ENCODE measurements around the gene TRIM56.
"Not testable (repeated sequence)": the region's sequence is repeated elsewhere in the genome, so short reads cannot be mapped to it uniquely, and the experiment has no call there.

Gene TRIM56

GRCh38 chr7:101092266-101092905 is 7.1 kb downstream of the TRIM56 start:
- DNase-seq = not testable (repeated sequence)

GRCh38 chr7:101093906-101094305 is 8.6 kb downstream of the TRIM56 start:
- no peak for DNase-seq

DNA sequence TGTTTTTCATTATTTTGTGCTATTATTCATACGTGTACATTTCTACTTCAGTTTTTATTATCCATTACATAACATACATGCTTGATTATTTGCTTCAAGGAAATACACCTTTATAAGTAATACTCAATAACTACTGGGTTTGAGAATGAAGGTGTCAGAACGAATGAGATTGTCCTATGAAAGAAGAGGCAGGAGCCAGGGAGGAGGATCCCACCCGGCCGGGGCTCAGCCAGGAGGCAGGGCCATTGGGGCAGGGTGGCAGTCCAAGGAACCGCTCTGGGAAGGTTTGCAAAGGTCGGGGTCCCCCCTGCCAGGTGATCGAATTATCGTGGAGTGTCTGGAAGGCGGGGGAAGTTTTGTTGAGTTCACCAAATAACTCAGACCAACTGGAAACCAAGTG is 9.1 kb downstream of the TRIM56 start:
- no peak for DNase-seq

DNA sequence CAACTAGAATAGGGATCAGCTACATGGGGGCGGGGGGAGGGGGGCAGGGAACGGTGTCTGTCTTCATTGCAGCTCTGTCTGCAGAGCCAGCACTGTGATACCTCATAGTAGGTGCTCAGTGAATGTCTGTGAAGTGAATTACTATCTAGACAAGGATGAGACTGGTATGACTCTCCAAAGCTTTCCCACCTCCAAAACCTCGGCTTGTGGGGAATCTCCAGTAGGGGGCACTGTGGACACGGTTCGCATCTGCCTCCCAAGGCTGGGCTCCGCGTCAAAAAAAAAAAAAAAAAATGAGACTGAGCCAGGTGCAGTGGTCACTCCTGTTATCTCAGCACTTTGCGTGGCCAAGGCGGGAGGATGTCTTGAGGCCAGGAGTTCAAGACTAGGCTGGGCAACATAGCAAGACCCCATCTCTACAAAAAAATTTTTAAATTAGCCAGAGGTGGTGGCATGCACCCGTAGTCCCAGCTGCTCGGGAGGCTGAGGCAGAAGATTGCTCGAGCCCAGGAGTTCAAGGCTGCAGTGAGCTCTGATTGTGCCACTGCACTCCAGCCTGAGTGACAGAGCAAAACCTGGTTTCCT is 9.6 kb downstream of the TRIM56 start:
- DNase-seq = peak; percentile 51

DNA sequence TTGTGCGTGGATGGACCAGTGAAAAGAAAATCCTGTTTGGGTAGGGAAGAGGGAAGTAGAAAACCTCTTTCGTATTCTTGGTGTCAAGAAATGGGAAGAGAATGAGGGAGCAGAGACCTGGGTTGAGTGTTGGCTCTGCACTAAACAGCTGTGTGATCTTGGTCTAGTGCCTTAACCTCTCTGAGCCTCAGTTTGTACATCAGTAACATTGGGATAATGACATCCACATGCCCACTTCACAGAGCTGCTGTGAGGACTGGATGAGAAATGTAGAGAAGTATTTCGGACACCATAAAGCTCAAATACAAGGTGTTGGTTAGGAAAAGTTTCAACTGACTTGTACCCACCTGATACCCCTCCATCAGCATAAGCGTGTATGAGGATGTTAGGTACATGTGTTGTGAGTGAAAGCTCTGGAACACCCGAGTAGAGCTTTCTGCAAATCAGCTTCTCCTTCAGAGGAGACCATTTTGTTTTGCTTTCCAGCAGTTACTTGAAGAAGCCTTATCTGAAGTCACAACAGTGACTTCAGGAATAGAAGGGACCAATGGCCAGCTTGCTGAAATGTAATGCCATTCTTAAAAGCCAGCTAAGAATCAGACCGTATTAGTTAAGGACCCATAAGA is 11.2 kb downstream of the TRIM56 start:
- DNase-seq = no peak

- DNase-seq = no peak
These were observed 11.7 kb downstream of the TRIM56 start for GRCh38 chr7:101096957-101097347.

GRCh38 chr7:101097561-101097960 is 12.3 kb downstream of the TRIM56 start:
- no peak for DNase-seq

DNA sequence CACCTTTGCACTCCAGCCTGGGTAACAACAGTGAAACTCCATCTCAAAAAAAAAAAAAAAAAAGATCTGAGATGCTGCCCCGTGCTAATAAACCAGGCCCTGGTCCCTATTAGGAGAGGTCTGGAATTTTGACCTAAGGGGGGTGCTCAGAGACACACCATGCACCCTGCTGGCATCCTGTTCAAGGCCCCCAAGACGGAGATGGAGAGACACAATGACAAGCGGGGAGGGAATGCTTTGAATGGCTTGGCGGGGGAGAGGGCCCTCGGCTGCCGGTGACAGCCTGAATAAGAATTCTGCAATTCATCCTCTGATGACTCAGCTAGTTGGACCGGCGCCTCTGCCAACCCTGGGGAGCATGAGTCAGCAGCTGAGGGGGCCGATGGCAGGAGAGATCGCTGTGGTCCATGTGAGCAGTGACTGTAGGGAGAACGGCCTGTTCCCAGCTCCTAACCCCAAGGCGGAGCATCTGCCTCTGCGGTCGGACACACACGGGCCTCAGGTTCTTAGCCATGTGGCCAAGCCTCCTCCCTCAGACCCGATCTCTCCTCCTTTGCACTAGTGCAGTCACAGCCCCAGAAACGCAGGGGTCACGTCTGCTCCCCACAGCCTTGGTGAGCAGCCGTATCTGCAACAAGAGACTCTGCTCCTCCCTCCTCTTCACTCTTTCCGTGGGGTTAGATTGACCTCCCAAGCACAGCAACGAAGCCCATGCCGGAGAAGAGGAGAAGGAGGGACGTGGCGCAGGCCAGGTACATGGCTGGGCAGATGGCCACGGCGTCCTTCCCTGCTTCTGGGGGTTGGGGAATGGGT is 14.9 kb downstream of the TRIM56 start:
- peak; percentile 88 for DNase-seq

- no peak for DNase-seq
These were observed 15.9 kb downstream of the TRIM56 start for GRCh38 chr7:101100858-101101847.

- DNase-seq = no peak
These were observed 16.7 kb downstream of the TRIM56 start for GRCh38 chr7:101102026-101102425.

GRCh38 chr7:101103701-101104100 is 18.4 kb downstream of the TRIM56 start:
- not testable (repeated sequence) for DNase-seq

DNA sequence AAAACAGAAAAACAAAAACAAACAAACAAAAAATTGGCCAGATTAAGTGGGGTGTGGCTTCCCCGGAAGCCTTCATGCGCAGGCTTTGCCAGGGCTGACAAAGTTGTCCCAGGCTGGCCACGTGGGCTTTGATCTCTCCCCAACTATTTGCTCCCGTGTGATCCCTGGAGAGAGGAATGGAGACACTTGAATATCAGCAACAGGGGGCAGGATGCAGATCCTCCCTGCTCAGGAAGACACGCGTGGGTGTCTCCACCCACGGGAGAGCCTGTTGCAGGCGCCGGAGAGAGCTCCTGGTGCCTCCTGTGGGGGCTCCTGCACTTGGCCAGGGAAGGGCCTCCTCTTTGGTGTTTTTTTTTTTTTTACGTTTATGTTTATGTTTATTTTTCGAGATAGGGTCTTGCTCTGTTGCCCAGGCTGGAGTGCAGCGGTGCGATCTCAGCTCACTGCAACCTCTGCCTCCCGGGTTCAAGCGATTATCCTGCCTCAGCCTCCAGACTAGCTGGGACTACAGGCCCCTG is 19.0 kb downstream of the TRIM56 start:
- no peak for DNase-seq

- DNase-seq = no peak
These were observed 19.5 kb downstream of the TRIM56 start for GRCh38 chr7:101104799-101105198.

GRCh38 chr7:101105248-101105647 is 20.0 kb downstream of the TRIM56 start:
- not testable (repeated sequence) for DNase-seq

GRCh38 chr7:101106386-101106785 is 21.1 kb downstream of the TRIM56 start:
- no peak for DNase-seq

GRCh38 chr7:101108330-101108857 is 23.1 kb downstream of the TRIM56 start:
- no peak for DNase-seq

GRCh38 chr7:101108961-101109360 is 23.7 kb downstream of the TRIM56 start:
- no peak for DNase-seq

GRCh38 chr7:101109368-101109767 is 24.1 kb downstream of the TRIM56 start:
- no peak for DNase-seq

DNA sequence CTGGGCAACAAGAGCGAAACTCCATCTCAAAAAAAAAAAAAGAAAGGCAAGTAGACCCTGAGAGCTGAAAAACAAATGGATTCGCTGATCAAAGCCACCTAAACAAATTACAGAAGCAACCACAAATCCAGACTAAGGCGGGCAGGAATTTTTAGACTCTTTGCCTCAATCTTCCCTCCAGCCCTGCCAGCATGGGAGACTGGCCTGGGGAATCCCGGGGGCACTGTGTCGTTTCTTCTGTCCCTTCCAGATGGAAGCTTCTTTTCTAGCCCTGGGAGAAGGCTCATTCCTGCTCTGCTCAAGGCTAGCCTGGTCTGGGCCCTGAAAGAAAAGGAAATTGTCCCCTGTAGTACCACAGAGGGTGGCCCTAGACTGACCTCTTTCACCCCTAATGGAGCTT is 26.0 kb downstream of the TRIM56 start:
- no peak for DNase-seq

DNA sequence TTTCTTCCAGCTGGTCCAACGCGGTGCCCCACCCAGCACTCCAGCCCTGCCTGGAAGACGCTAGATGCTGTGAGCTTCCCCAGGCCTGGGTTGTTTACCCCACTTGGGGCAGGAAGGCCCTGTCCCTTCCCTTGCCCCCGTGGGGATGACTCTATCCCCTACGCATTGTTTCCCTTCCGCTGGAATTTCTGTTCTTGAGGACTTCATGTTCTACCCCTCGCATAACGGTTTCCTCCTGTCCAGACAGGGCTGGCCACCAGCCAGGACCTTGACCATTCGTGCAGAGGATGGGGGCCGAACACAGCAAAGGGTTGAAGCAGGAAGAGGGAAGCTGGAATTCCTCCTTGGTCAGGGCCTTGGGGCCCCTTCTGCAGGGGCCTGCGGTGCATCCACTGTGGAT is 27.0 kb downstream of the TRIM56 start:
- DNase-seq = no peak

- not testable (repeated sequence) for DNase-seq
These were observed 27.9 kb downstream of the TRIM56 start for GRCh38 chr7:101113140-101113539.

DNA sequence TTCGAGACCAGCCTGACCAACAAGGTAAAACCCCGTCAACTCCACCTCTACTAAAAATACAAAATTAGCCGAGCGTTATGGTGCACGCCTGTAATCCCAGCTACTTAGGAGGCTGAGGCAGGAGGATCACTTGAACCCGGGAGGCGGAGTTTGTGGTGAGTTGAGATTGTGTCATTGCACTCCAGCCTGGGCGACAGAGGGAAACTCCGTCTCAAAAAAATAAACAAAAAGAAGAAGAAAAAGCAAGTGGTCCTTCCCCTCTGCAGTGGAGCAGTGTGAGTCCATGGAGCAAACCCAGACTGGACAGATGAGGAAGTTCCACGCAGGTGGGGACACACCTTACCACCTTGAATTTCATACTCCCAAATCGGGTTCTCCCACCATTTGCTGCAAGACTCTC is 28.6 kb downstream of the TRIM56 start:
- no peak for DNase-seq

All from activated CD4-positive, alpha-beta T cell treated with anti-CD3 and anti-CD28 coated beads, Interleukin-10, Interleukin-2, amounts not matched to agents 100 ng/mL and 50 ng/mL, durations not matched to agents 16 hours and 8 hours (primary cell).